ENCODE data around the gene ZNF496. TPM values are rescaled to one million over a fixed set of nuclear protein-coding genes. Genes with fewer than 3 reads are reported as not detected.

Gene ZNF496
- total RNA-seq, 1 experiment from 2014 or later, result 36.4 TPM

DNA sequence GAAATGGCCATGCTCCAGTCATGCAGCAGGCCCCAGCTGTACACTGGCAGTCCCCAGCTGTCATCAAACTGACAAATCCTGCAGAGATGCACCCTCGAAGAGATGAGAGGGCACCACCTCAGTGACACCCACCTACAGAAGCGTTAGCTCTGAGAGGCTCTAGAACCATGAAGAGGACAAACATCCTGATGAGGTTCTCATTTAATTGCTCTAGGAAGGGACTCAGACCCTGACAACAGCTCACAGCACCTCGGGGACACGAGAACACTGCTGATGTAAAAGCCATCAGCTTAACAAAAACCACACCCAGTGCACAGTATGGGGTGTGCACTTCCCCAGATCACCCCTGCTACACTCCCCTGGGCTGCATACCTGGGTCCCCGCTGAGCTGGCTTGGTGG lies 3.4 kb downstream of the ZNF496 start:
- POLR2A ChIA-PET, result no interaction called here

DNA sequence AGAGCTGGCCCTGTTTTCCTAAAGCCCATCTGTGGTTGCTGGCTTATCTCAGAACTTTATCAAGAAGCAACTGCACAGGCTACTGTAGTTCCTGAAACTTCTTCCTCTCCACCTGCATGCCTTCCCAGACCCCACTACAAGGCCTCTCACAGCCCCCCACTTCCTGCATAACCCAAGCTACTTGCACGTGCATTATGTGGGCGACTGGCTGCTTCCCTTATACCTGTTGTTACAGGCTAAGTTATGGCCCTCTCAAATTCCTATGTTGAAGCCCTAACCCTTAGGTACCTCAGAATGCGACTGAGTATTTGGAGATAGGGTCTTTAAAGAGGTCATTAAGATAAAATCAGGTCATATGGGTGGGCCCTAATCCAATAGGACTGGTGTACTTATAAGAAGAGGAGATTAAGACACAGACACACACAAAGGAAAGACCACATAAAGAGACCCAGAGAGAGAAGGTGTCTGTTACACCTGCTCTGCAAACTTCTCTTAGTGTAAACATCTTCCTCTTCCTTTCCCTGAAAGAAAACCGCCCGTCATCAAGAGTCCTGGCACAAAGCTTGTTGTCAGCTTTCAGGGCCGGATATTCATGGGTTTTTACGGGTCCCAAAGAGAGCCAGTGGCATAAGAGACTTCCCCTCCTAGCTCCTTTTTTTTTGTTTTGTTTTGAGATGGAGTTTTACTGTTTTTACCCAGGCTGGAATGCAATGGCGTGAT lies 5.1 kb downstream of the ZNF496 start:
- Histone ChIP-seq H3K4me1 (peaks cover 5% of the 10 kb centered on the region), H3K36me3 (ENCODE audit: control insufficient read depth, insufficient read depth, low read length) (peaks cover 3% of the 10 kb centered on the region), H3K9me3 (no peaks in the 10 kb centered on the region), H3K4me3 (ENCODE audit: low read depth, low read length) (no peak overlapping the region), H3K27me3 (replicated peaks; ENCODE audit: control insufficient read depth, insufficient read depth, low read length) (no peaks in the 10 kb centered on the region)
- TF ChIP-seq, protein P1, sequence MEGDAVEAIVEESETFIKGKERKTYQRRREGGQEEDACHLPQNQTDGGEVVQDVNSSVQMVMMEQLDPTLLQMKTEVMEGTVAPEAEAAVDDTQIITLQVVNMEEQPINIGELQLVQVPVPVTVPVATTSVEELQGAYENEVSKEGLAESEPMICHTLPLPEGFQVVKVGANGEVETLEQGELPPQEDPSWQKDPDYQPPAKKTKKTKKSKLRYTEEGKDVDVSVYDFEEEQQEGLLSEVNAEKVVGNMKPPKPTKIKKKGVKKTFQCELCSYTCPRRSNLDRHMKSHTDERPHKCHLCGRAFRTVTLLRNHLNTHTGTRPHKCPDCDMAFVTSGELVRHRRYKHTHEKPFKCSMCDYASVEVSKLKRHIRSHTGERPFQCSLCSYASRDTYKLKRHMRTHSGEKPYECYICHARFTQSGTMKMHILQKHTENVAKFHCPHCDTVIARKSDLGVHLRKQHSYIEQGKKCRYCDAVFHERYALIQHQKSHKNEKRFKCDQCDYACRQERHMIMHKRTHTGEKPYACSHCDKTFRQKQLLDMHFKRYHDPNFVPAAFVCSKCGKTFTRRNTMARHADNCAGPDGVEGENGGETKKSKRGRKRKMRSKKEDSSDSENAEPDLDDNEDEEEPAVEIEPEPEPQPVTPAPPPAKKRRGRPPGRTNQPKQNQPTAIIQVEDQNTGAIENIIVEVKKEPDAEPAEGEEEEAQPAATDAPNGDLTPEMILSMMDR (IDR thresholded peaks at IDR 0.05; ENCODE audit: insufficient read depth in 1 of 2, low read depth in 1 of 2, low read length in 1 of 2, severe bottlenecking in 1 of 2, unreplicated experiment in 1 of 2), result no peak
- Mint-ChIP-seq H3K4me3 (ENCODE audit: unreplicated experiment) (no peak overlapping the region), H3K9me3 (ENCODE audit: unreplicated experiment) (no peaks in the 10 kb centered on the region), H3K36me3 (ENCODE audit: insufficient read depth, unreplicated experiment) (peaks cover 42% of the 10 kb centered on the region), H3K27ac (ENCODE audit: unreplicated experiment) (no peak overlapping the region), H3K27me3 (ENCODE audit: insufficient read depth, unreplicated experiment) (no peaks in the 10 kb centered on the region), H3K4me1 (ENCODE audit: low read depth, unreplicated experiment) (peaks cover 8% of the 10 kb centered on the region)
- DNase-seq, result no peak
- no TSS peak for BruUV-seq (replicated peaks)
- ChIA-PET CTCF (no interaction called here), POLR2A (no interaction called here)
- intact Hi-C loops (cut with micrococcal nuclease; ENCODE audit: unreplicated experiment), result no loop called here

More for the DNA sequence above, 3.4 kb downstream of the ZNF496 start:
- H3K4me1 Mint-ChIP-seq (ENCODE audit: low read depth, unreplicated experiment), result peaks cover 13% of the 10 kb centered on the region
- intact Hi-C loops (cut with micrococcal nuclease; ENCODE audit: unreplicated experiment), result no loop called here
- peaks cover 48% of the 10 kb centered on the region for H3K36me3 Mint-ChIP-seq (ENCODE audit: insufficient read depth, unreplicated experiment)
- CTCF ChIA-PET, result no interaction called here
- no peak overlapping the region for H3K4me3 Mint-ChIP-seq (ENCODE audit: unreplicated experiment)
- TF ChIP-seq, protein P1 (IDR thresholded peaks at IDR 0.05; ENCODE audit: insufficient read depth in 1 of 2, low read depth in 1 of 2, low read length in 1 of 2, severe bottlenecking in 1 of 2, unreplicated experiment in 1 of 2), result no peak
- no peak overlapping the region for H3K27ac Mint-ChIP-seq (ENCODE audit: unreplicated experiment)
- DNase-seq, result no peak
- H3K27me3 Mint-ChIP-seq (ENCODE audit: insufficient read depth, unreplicated experiment), result no peaks in the 10 kb centered on the region
- Histone ChIP-seq H3K4me3 (ENCODE audit: low read depth, low read length) (no peak overlapping the region), H3K9me3 (no peaks in the 10 kb centered on the region), H3K36me3 (ENCODE audit: control insufficient read depth, insufficient read depth, low read length) (peaks cover 3% of the 10 kb centered on the region), H3K4me1 (peaks cover 8% of the 10 kb centered on the region), H3K27me3 (replicated peaks; ENCODE audit: control insufficient read depth, insufficient read depth, low read length) (no peaks in the 10 kb centered on the region)
- H3K9me3 Mint-ChIP-seq (ENCODE audit: unreplicated experiment), result no peaks in the 10 kb centered on the region
- no TSS peak for BruUV-seq (replicated peaks)

DNA sequence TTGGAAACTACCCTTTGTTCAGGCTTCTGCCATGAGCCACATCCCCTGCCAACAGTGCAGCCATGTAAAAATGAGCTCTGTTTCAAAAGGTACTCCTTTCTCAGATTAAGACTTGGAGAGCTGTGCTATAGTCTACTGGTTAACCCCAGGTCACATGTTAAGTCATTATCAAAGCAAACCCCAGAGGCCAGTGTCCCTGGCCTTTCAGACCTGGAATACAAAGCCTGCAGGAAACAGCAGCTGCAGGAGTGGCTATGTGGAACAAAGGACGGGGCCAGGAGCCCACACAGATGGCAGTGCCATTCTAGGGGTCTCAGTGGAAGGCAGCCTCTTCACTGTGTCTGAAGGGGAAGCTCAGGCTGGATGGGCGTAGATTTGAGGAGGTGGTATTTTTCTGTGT lies 6.7 kb downstream of the ZNF496 start:
- Mint-ChIP-seq H3K4me3 (ENCODE audit: unreplicated experiment) (no peak overlapping the region), H3K4me1 (ENCODE audit: low read depth, unreplicated experiment) (peaks cover under 1% of the 10 kb centered on the region), H3K27ac (ENCODE audit: unreplicated experiment) (no peak overlapping the region), H3K27me3 (ENCODE audit: insufficient read depth, unreplicated experiment) (no peaks in the 10 kb centered on the region), H3K36me3 (ENCODE audit: insufficient read depth, unreplicated experiment) (peaks cover 38% of the 10 kb centered on the region), H3K9me3 (ENCODE audit: unreplicated experiment) (no peaks in the 10 kb centered on the region)
- H3K4me1 ChIP-seq, result no peaks in the 10 kb centered on the region
- no peak for DNase-seq
- no peaks in the 10 kb centered on the region for H3K9me3 ChIP-seq
- POLR2A ChIA-PET, result no interaction called here
- TF ChIP-seq, protein P1 (IDR thresholded peaks at IDR 0.05; ENCODE audit: insufficient read depth in 1 of 2, low read depth in 1 of 2, low read length in 1 of 2, severe bottlenecking in 1 of 2, unreplicated experiment in 1 of 2), result no peak
- BruUV-seq (replicated peaks), result no TSS peak
- intact Hi-C loops (cut with micrococcal nuclease; ENCODE audit: unreplicated experiment), result no loop called here
- no peak overlapping the region for H3K4me3 ChIP-seq (ENCODE audit: low read depth, low read length)
- CTCF ChIA-PET, result no interaction called here
- H3K36me3 ChIP-seq (ENCODE audit: control insufficient read depth, insufficient read depth, low read length), result peaks cover 3% of the 10 kb centered on the region
- H3K27me3 ChIP-seq (replicated peaks; ENCODE audit: control insufficient read depth, insufficient read depth, low read length), result no peaks in the 10 kb centered on the region
